Duodenal mucosa (tissue), 2 donors: ENCODE measurements around the gene NPAS4.

Experiments used
- H3K27ac ChIP-seq: one replicate; pipeline ENCODE4 v1.7.0; 2013; ENCODE audit warnings: low read depth, low read length
- H3K27me3 ChIP-seq, 2 donors: one replicate each; pipeline ENCODE4 v1.7.0; 2013; ENCODE audit warnings: low read length in 2 of 2, control low read depth in 1 of 2; ENCODE audit not compliant: insufficient read depth in 2 of 2, control insufficient read depth in 1 of 2
- H3K36me3 ChIP-seq, 2 donors: one replicate each; pipeline ENCODE4 v1.7.0; 2013; ENCODE audit warnings: low read length in 2 of 2, control low read depth in 1 of 2; ENCODE audit not compliant: insufficient read depth in 2 of 2, control insufficient read depth in 1 of 2
- H3K4me1 ChIP-seq, 2 donors: one replicate each; pipeline ENCODE4 v1.7.0; 2013; ENCODE audit warnings: low read length in 2 of 2, control low read depth in 1 of 2; ENCODE audit not compliant: insufficient read depth in 2 of 2, control insufficient read depth in 1 of 2
- H3K4me3 ChIP-seq, 2 donors: one replicate each; pipeline ENCODE4 v1.7.0; 2013; ENCODE audit warnings: low read length in 2 of 2, low read depth in 1 of 2
- H3K9ac ChIP-seq, 2 donors: one replicate each; pipeline ENCODE4 v1.7.0; 2013; ENCODE audit warnings: low read length in 2 of 2, low read depth in 1 of 2
- H3K9me3 ChIP-seq, 2 donors: one replicate each; pipeline ENCODE4 v1.7.0; 2013; ENCODE audit warnings: low read length in 2 of 2, control low read depth in 1 of 2; ENCODE audit not compliant: control insufficient read depth in 1 of 2

Gene NPAS4

GRCh38 chr11:66466225-66467033 is 45.6 kb downstream of the NPAS4 start, which contains the start of gene PELI3:
PELI3 (plus strand) TSS chr11:66466905; CDS start chr11:66468129, 1,224 bp downstream.
- H3K4me1 ChIP-seq = peaks cover 10 to 12% of the 10 kb centered on the region in 2 donors
- H3K27ac ChIP-seq = peak within 1 kb of the TSS; percentile 10
- H3K36me3 ChIP-seq = no peaks in the 10 kb centered on the region
- no peaks in the 10 kb centered on the region for H3K9me3 ChIP-seq
- H3K9ac ChIP-seq = peak within 1 kb of the TSS; percentile 51 to 68
- peak within 1 kb of the TSS; percentile 74 to 81 for H3K4me3 ChIP-seq
- no peaks in the 10 kb centered on the region for H3K27me3 ChIP-seq

- H3K4me1 ChIP-seq = peaks cover 10 to 12% of the 10 kb centered on the region in 2 donors
- H3K27ac ChIP-seq = no peak overlapping the region
- no peaks in the 10 kb centered on the region for H3K27me3 ChIP-seq
- peak overlapping the region; percentile 51 to 59 for H3K9ac ChIP-seq
- H3K9me3 ChIP-seq = no peaks in the 10 kb centered on the region
- H3K4me3 ChIP-seq = peak overlapping the region; percentile 65 to 74
- peaks cover 0 to 2% of the 10 kb centered on the region in 2 donors for H3K36me3 ChIP-seq
Observed at GRCh38 chr11:66467034-66467659, 46.3 kb downstream of the NPAS4 start.

- Histone ChIP-seq H3K9ac (peak overlapping the region in 1 of 2 donors; percentile 59), H3K27ac (no peak overlapping the region), H3K36me3 (peaks cover 0 to 8% of the 10 kb centered on the region in 2 donors), H3K4me1 (peaks cover 10 to 12% of the 10 kb centered on the region in 2 donors), H3K27me3 (no peaks in the 10 kb centered on the region), H3K9me3 (no peaks in the 10 kb centered on the region), H3K4me3 (peak overlapping the region; percentile 65 to 74)
Observed at GRCh38 chr11:66467756-66468155, 46.9 kb downstream of the NPAS4 start.

GRCh38 chr11:66468691-66469090 is 47.9 kb downstream of the NPAS4 start:
- H3K27ac ChIP-seq = no peak overlapping the region
- no peak overlapping the region for H3K4me3 ChIP-seq
- peaks cover 10 to 12% of the 10 kb centered on the region in 2 donors for H3K4me1 ChIP-seq
- H3K9me3 ChIP-seq = no peaks in the 10 kb centered on the region
- peaks cover 0 to 15% of the 10 kb centered on the region in 2 donors for H3K36me3 ChIP-seq
- H3K9ac ChIP-seq = no peak overlapping the region
- no peaks in the 10 kb centered on the region for H3K27me3 ChIP-seq

GRCh38 chr11:66469441-66469840 is 48.6 kb downstream of the NPAS4 start:
- Histone ChIP-seq H3K4me1 (peaks cover 10 to 12% of the 10 kb centered on the region in 2 donors), H3K4me3 (no peak overlapping the region), H3K9ac (no peak overlapping the region), H3K36me3 (peaks cover 0 to 17% of the 10 kb centered on the region in 2 donors), H3K9me3 (no peaks in the 10 kb centered on the region), H3K27me3 (no peaks in the 10 kb centered on the region), H3K27ac (no peak overlapping the region)

- no peaks in the 10 kb centered on the region for H3K9me3 ChIP-seq
- H3K27me3 ChIP-seq = no peaks in the 10 kb centered on the region
- no peak overlapping the region for H3K27ac ChIP-seq
- H3K36me3 ChIP-seq = peaks cover 0 to 17% of the 10 kb centered on the region in 2 donors
- peaks cover 10 to 12% of the 10 kb centered on the region in 2 donors for H3K4me1 ChIP-seq
- no peak overlapping the region for H3K4me3 ChIP-seq
- H3K9ac ChIP-seq = no peak overlapping the region
Observed at GRCh38 chr11:66470015-66470414, 49.2 kb downstream of the NPAS4 start.

- Histone ChIP-seq H3K27me3 (no peaks in the 10 kb centered on the region), H3K36me3 (peaks cover 0 to 17% of the 10 kb centered on the region in 2 donors), H3K9me3 (no peaks in the 10 kb centered on the region), H3K9ac (no peak overlapping the region), H3K4me1 (peaks cover 9 to 10% of the 10 kb centered on the region in 2 donors), H3K27ac (no peak overlapping the region), H3K4me3 (no peak overlapping the region)
Observed at GRCh38 chr11:66471142-66471541, 50.3 kb downstream of the NPAS4 start.

GRCh38 chr11:66472054-66472453 is 51.2 kb downstream of the NPAS4 start:
- Histone ChIP-seq H3K4me1 (peaks cover 9 to 10% of the 10 kb centered on the region in 2 donors), H3K9ac (no peak overlapping the region), H3K4me3 (no peak overlapping the region), H3K27ac (no peak overlapping the region), H3K36me3 (peaks cover 0 to 17% of the 10 kb centered on the region in 2 donors), H3K9me3 (no peaks in the 10 kb centered on the region), H3K27me3 (no peaks in the 10 kb centered on the region)

GRCh38 chr11:66473167-66473566 is 52.3 kb downstream of the NPAS4 start:
- Histone ChIP-seq H3K9ac (no peak overlapping the region), H3K4me1 (peaks cover 0 to under 1% of the 10 kb centered on the region in 2 donors), H3K27ac (no peak overlapping the region), H3K36me3 (peaks cover 0 to 17% of the 10 kb centered on the region in 2 donors), H3K4me3 (no peak overlapping the region), H3K9me3 (no peaks in the 10 kb centered on the region), H3K27me3 (no peaks in the 10 kb centered on the region)
